ENCODE measurements around the gene YPEL2. TPM values are rescaled to one million over a fixed set of nuclear protein-coding genes. Genes with fewer than 3 reads are reported as not detected.

Gene YPEL2
- total and polyA plus RNA-seq, 2 of the 13 experiments (the other 11 are each of a cell fraction or from before 2014, with no cell fraction given) = 8.5 to 21.1 TPM

- peak; percentile 59; the same call in 1 of the 2 replicates for TF ChIP-seq CREB1 (IDR thresholded peaks at IDR 0.05)
- TF ChIP-seq CREB1 (CRISPR knock-in tag; IDR thresholded peaks at IDR 0.05) = peak; percentile 42; the same call in 1 of the 2 replicates
- no peak for TF ChIP-seq SPEN (CRISPR knock-in tag; IDR thresholded peaks at IDR 0.05; ENCODE audit: low read depth)
- no peak for TF ChIP-seq STAT6 (CRISPR knock-in tag; IDR thresholded peaks at IDR 0.05; ENCODE audit: borderline replicate concordance)
- no peak for TF ChIP-seq ZNF674 (CRISPR knock-in tag; IDR thresholded peaks at IDR 0.05; ENCODE audit: low read depth)
- TF ChIP-seq ZNF44 (CRISPR knock-in tag; IDR thresholded peaks at IDR 0.05) = no peak
- no peak for TF ChIP-seq CSRNP1 (CRISPR knock-in tag; IDR thresholded peaks at IDR 0.05)
- no peak for TF ChIP-seq MXI1 (IDR thresholded peaks at IDR 0.05; ENCODE audit: borderline replicate concordance, low read depth, low read length)
- no peak for TF ChIP-seq ZSCAN31 (CRISPR knock-in tag; IDR thresholded peaks at IDR 0.05; ENCODE audit: low read depth)
- TF ChIP-seq SNAPC5 (CRISPR knock-in tag; IDR thresholded peaks at IDR 0.05; ENCODE audit: borderline replicate concordance) = no peak
- no peak for TF ChIP-seq ZNF160 (CRISPR knock-in tag; IDR thresholded peaks at IDR 0.05)
- TF ChIP-seq EED (CRISPR knock-in tag; IDR thresholded peaks at IDR 0.05) = no peak
- TF ChIP-seq ZNF614 (CRISPR knock-in tag; IDR thresholded peaks at IDR 0.05; ENCODE audit: borderline replicate concordance) = 0 out of 2 replicates have a peak, but pooled peaks have one; percentile 26
- TF ChIP-seq PATZ1 (CRISPR knock-in tag; IDR thresholded peaks at IDR 0.05) = no peak
- TF ChIP-seq DPF2 (CRISPR knock-in tag; IDR thresholded peaks at IDR 0.05; ENCODE audit: borderline replicate concordance, low read depth) = no peak
- no peak for TF ChIP-seq RBM22 (optimal IDR thresholded peaks at IDR 0.05; ENCODE audit: low read length)
- TF ChIP-seq FOXA3 (CRISPR knock-in tag; IDR thresholded peaks at IDR 0.05) = peak; percentile 36; the same call in 1 of the 2 replicates
- no peak for TF ChIP-seq FOXP1 (IDR thresholded peaks at IDR 0.05)
- 0 out of 2 replicates have a peak, but pooled peaks have one; percentile 14 for TF ChIP-seq FOXP1 (CRISPR knock-in tag; IDR thresholded peaks at IDR 0.05)
- TF ChIP-seq TRIM24 (CRISPR knock-in tag; IDR thresholded peaks at IDR 0.05) = no peak
- TF ChIP-seq ZBTB34 (CRISPR knock-in tag; IDR thresholded peaks at IDR 0.05) = no peak
- no peak for TF ChIP-seq RAD21 (CRISPR knock-in tag; IDR thresholded peaks at IDR 0.05)
- TF ChIP-seq LCORL (IDR thresholded peaks at IDR 0.05) = 0 out of 2 replicates have a peak, but pooled peaks have one; percentile 11
- peak; percentile 75; the same call in 1 of the 2 replicates for TF ChIP-seq LCORL (CRISPR knock-in tag; IDR thresholded peaks at IDR 0.05)
Measured at GRCh38 chr17:59392973-59393679, 61.7 kb downstream of the YPEL2 start (continued).
